Uterus (tissue), 2 donors: ENCODE measurements around the gene MED19.

ENCODE experiments used
- POLR2A ChIP-seq, 2 donors: fragments of 450-650 bp; IDR thresholded peaks; one replicate each; pipeline ENCODE4 v1.6.1; 2016; ENCODE audit warnings: antibody characterized with exemption in 2 of 2, mild to moderate bottlenecking in 1 of 2, moderate library complexity in 1 of 2
- TF ChIP-seq, protein P1 (sequence below), 4 experiments: fragments of 200-600 bp in 2 of 4; fragments of 450-650 bp in 2 of 4; sonication (generic) in 2 of 4; IDR thresholded peaks; one replicate each; pipeline ENCODE4 v1.5.1; 2016 to 2019; ENCODE audit warnings: antibody characterized with exemption in 4 of 4, mild to moderate bottlenecking in 2 of 4, moderate library complexity in 1 of 4

DNA sequence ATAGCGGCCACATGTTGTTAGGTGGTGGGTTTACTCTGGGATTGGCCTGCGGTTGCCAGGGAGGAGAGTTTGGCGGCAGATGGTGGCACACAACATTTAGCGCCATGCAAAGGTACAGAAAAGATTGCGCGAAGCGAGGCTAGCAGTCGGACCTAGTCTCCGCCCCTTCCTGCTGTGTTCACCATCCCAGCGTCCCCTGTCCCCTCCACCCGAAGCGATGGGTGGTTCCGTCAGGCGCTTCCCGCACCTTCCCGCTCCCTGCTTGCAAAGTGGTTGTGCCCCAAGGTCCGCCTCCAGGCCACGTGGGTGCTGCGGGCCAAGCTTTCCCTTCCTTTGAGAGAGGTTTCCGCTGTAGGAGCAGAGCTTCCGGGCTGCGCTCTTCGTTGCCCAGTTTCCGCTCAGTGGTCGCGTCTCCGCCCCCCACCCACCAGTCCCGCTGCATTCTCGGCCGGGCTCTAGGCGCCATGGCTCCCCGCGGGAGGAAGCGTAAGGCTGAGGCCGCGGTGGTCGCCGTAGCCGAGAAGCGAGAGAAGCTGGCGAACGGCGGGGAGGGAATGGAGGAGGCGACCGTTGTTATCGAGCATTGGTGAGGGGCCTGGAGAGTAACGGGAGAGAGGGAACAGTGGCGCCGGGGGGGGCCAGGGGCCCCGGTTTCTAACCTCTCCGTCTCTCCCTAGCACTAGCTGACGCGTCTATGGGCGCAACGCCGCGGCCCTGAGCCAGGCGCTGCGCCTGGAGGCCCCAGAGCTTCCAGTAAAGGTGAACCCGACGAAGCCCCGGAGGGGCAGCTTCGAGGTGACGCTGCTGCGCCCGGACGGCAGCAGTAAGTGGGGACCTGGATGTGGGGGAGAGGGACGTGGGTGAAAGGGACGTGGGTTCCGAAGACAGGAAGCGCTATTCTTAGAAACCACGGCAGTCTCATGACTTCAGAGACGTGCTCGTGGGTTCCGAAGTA is 29.4 kb upstream of the MED19 start, which contains the start of gene SELENOH:
- TF ChIP-seq, protein P1, sequence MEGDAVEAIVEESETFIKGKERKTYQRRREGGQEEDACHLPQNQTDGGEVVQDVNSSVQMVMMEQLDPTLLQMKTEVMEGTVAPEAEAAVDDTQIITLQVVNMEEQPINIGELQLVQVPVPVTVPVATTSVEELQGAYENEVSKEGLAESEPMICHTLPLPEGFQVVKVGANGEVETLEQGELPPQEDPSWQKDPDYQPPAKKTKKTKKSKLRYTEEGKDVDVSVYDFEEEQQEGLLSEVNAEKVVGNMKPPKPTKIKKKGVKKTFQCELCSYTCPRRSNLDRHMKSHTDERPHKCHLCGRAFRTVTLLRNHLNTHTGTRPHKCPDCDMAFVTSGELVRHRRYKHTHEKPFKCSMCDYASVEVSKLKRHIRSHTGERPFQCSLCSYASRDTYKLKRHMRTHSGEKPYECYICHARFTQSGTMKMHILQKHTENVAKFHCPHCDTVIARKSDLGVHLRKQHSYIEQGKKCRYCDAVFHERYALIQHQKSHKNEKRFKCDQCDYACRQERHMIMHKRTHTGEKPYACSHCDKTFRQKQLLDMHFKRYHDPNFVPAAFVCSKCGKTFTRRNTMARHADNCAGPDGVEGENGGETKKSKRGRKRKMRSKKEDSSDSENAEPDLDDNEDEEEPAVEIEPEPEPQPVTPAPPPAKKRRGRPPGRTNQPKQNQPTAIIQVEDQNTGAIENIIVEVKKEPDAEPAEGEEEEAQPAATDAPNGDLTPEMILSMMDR (IDR thresholded peaks at IDR 0.05): peak in 2 of 4 experiments; percentile 9 to 12
- peak; percentile 48 to 74 for TF ChIP-seq POLR2A (IDR thresholded peaks at IDR 0.05)
